Measurements from ENCODE around the gene DDX23.

The DDX23 gene

GRCh38 chr12:48851883-48852733 lies at the start of gene DDX23:
DDX23 (minus strand) TSS chr12:48852163; CDS start chr12:48845782, 6,381 bp downstream.
- peaks cover 47% of the 10 kb centered on the region for H3K79me2 ChIP-seq (ENCODE audit: insufficient read depth, low read depth)

DNA sequence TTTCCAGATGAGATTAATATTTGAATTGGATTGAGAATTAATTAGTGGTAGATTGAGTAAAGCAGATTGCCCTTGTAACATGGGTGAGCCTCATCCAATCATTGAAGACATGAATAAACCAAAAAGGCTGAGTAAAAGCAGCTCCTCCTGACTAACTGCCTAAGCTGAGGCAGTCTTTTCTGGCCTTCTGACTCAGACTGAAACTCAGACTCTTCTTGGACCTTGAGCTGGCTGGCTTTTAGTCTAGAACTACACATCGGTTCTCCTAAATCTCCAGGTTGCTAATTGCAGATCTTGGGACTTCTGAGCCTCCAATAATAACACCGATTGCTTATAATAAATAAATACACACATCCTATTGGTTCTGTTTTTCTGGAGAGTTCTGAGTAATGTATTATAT lies 49.3 kb upstream of the DDX23 start:
- H3K4me2 ChIP-seq = peak overlapping the region; percentile 51
- peak overlapping the region; percentile 24; the same call in 1 of the 2 replicates for H2AFZ ChIP-seq (ENCODE audit: low read depth)
- H3K36me3 ChIP-seq (ENCODE audit: insufficient read depth) = no peaks in the 10 kb centered on the region
- H3K4me1 ChIP-seq (ENCODE audit: low read depth, poor library complexity, severe bottlenecking) = peaks cover 26% of the 10 kb centered on the region
- peak overlapping the region; percentile 37 for H3K27ac ChIP-seq
- no peak overlapping the region for H3K4me3 ChIP-seq (IDR thresholded peaks at IDR 0.05; ENCODE audit: insufficient read depth, low read depth, low read length)
- H3K9ac ChIP-seq = no peak overlapping the region
- H4K20me1 ChIP-seq (ENCODE audit: insufficient read depth) = no peaks in the 10 kb centered on the region
- H3K27me3 ChIP-seq (ENCODE audit: insufficient read depth, low read depth) = no peaks in the 10 kb centered on the region
- TF ChIP-seq CTCF (conservative IDR thresholded peaks at IDR 0.05; ENCODE audit: low read depth, low read length) = no peak
- no peaks in the 10 kb centered on the region for H3K79me2 ChIP-seq (ENCODE audit: insufficient read depth, low read depth)

More at GRCh38 chr12:48851883-48852733, at the start of gene DDX23:
- no peaks in the 10 kb centered on the region; the same call in 1 of the 2 replicates for H3K36me3 ChIP-seq (ENCODE audit: insufficient read depth)
- H3K4me3 ChIP-seq (IDR thresholded peaks at IDR 0.05; ENCODE audit: insufficient read depth, low read depth, low read length) = no peak within 1 kb of the TSS
- no peaks in the 10 kb centered on the region for H3K27me3 ChIP-seq (ENCODE audit: insufficient read depth, low read depth)
- H3K4me2 ChIP-seq = peak within 1 kb of the TSS; percentile 84
- peak within 1 kb of the TSS; percentile 78 for H2AFZ ChIP-seq (ENCODE audit: low read depth)
- no peak for TF ChIP-seq CTCF (conservative IDR thresholded peaks at IDR 0.05; ENCODE audit: low read depth, low read length)
- peak within 1 kb of the TSS; percentile 87 for H3K9ac ChIP-seq
- no peaks in the 10 kb centered on the region for H4K20me1 ChIP-seq (ENCODE audit: insufficient read depth)
- peak within 1 kb of the TSS; percentile 64 for H3K27ac ChIP-seq
- H3K4me1 ChIP-seq (ENCODE audit: low read depth, poor library complexity, severe bottlenecking) = peaks cover 24% of the 10 kb centered on the region

GRCh38 chr12:48899651-48900050 lies 47.7 kb upstream of the DDX23 start:
- no peaks in the 10 kb centered on the region for H3K79me2 ChIP-seq (ENCODE audit: insufficient read depth, low read depth)
- no peaks in the 10 kb centered on the region for H3K36me3 ChIP-seq (ENCODE audit: insufficient read depth)
- no peaks in the 10 kb centered on the region for H4K20me1 ChIP-seq (ENCODE audit: insufficient read depth)
- no peak overlapping the region for H2AFZ ChIP-seq (ENCODE audit: low read depth)
- H3K9ac ChIP-seq = no peak overlapping the region
- no peak overlapping the region for H3K27ac ChIP-seq
- no peak for TF ChIP-seq CTCF (conservative IDR thresholded peaks at IDR 0.05; ENCODE audit: low read depth, low read length)
- H3K4me3 ChIP-seq (IDR thresholded peaks at IDR 0.05; ENCODE audit: insufficient read depth, low read depth, low read length) = no peak overlapping the region
- H3K27me3 ChIP-seq (ENCODE audit: insufficient read depth, low read depth) = no peaks in the 10 kb centered on the region
- H3K4me1 ChIP-seq (ENCODE audit: low read depth, poor library complexity, severe bottlenecking) = peaks cover 26% of the 10 kb centered on the region
- H3K4me2 ChIP-seq = no peak overlapping the region

GRCh38 chr12:48894271-48894670 lies 42.3 kb upstream of the DDX23 start:
- 0 out of 2 replicates have a peak, but pooled peaks cover 4% of the 10 kb centered on the region for H3K27me3 ChIP-seq (ENCODE audit: insufficient read depth, low read depth)
- no peaks in the 10 kb centered on the region for H3K36me3 ChIP-seq (ENCODE audit: insufficient read depth)
- H3K4me2 ChIP-seq = no peak overlapping the region
- no peak for TF ChIP-seq CTCF (conservative IDR thresholded peaks at IDR 0.05; ENCODE audit: low read depth, low read length)
- H4K20me1 ChIP-seq (ENCODE audit: insufficient read depth) = no peaks in the 10 kb centered on the region
- no peak overlapping the region for H3K27ac ChIP-seq
- no peak overlapping the region for H2AFZ ChIP-seq (ENCODE audit: low read depth)
- H3K4me1 ChIP-seq (ENCODE audit: low read depth, poor library complexity, severe bottlenecking) = peaks cover 8% of the 10 kb centered on the region
- H3K9ac ChIP-seq = no peak overlapping the region
- H3K4me3 ChIP-seq (IDR thresholded peaks at IDR 0.05; ENCODE audit: insufficient read depth, low read depth, low read length) = no peak overlapping the region
- no peaks in the 10 kb centered on the region for H3K79me2 ChIP-seq (ENCODE audit: insufficient read depth, low read depth)
